Activated T-cell treated with anti-CD3 and anti-CD28 coated beads, Interleukin-2, amount 50 U/mL, for 4 hours (primary cell): Measurements from ENCODE around the gene SERPINA5. TPM values are rescaled to one million over a fixed set of nuclear protein-coding genes. Genes with fewer than 3 reads are reported as not detected.
"Not testable (repeated sequence)": the region's sequence is repeated elsewhere in the genome, so short reads cannot be mapped to it uniquely, and the experiment has no call there.

ENCODE experiments used
- ATAC-seq, 2 donors: fragments of 200-7000 bp; cut with Tn5 transposase; one replicate each; pipeline ENCODE4 v1.10.0; 2021
- DNase-seq: peaks from one replicate; pipeline ENCODE4 v3.0.0-alpha.2; 2020
- H3K27me3 Mint-ChIP-seq: one replicate; pipeline ENCODE4 v1.8.0; 2021; ENCODE audit warnings: low read depth, mixed read lengths
- H3K36me3 Mint-ChIP-seq: one replicate; pipeline ENCODE4 v1.8.0; 2022; ENCODE audit warnings: mixed read lengths; ENCODE audit not compliant: insufficient read depth
- H3K4me1 Mint-ChIP-seq: one replicate; pipeline ENCODE4 v1.8.0; 2021; ENCODE audit warnings: low read depth, mixed read lengths
- H3K4me3 Mint-ChIP-seq: one replicate; pipeline ENCODE4 v1.8.0; 2021; ENCODE audit warnings: mild to moderate bottlenecking, moderate library complexity, mixed read lengths
- H3K9me3 Mint-ChIP-seq: one replicate; pipeline ENCODE4 v1.8.0; 2021; ENCODE audit warnings: mixed read lengths
- total RNA-seq, 3 donors: library from RNA; stranded (reverse); gene quantifications; one replicate each; pipeline ENCODE4 v1.2.1, GENCODE V29; 2021

SERPINA5 gene
- total RNA-seq, 3 donors from 2014 or later, result 0.29 to 0.58 (median 0.38) TPM

GRCh38 chr14:94596361-94596760 lies 15.1 kb downstream of the SERPINA5 start:
- no peaks in the 10 kb centered on the region for H3K9me3 Mint-ChIP-seq
- peaks cover 3% of the 10 kb centered on the region for H3K27me3 Mint-ChIP-seq
- no peak overlapping the region for H3K4me3 Mint-ChIP-seq
- H3K36me3 Mint-ChIP-seq, result no peaks in the 10 kb centered on the region
- no peaks in the 10 kb centered on the region for H3K4me1 Mint-ChIP-seq
- ATAC-seq (no peak), DNase-seq (no peak)

- Mint-ChIP-seq H3K9me3 (no peaks in the 10 kb centered on the region), H3K4me3 (no peak overlapping the region)
- ATAC-seq, result no peak
Measured at GRCh38 chr14:94597788-94598187, 16.6 kb downstream of the SERPINA5 start.

GRCh38 chr14:94598506-94598815 lies 17.2 kb downstream of the SERPINA5 start:
- no peak overlapping the region for H3K4me3 Mint-ChIP-seq
- ATAC-seq (no peak), DNase-seq (no peak)
- no peaks in the 10 kb centered on the region for H3K9me3 Mint-ChIP-seq
- peaks cover 3% of the 10 kb centered on the region for H3K27me3 Mint-ChIP-seq
- H3K4me1 Mint-ChIP-seq, result no peaks in the 10 kb centered on the region
- H3K36me3 Mint-ChIP-seq, result no peaks in the 10 kb centered on the region

More at GRCh38 chr14:94597788-94598187, 16.6 kb downstream of the SERPINA5 start:
- no peaks in the 10 kb centered on the region for H3K36me3 Mint-ChIP-seq
- peaks cover 3% of the 10 kb centered on the region for H3K27me3 Mint-ChIP-seq
- no peaks in the 10 kb centered on the region for H3K4me1 Mint-ChIP-seq
- no peak for DNase-seq

- DNase-seq (no peak), ATAC-seq (no peak)
- Mint-ChIP-seq H3K4me3 (no peak overlapping the region), H3K4me1 (no peaks in the 10 kb centered on the region), H3K36me3 (no peaks in the 10 kb centered on the region), H3K9me3 (no peaks in the 10 kb centered on the region), H3K27me3 (no peaks in the 10 kb centered on the region)
Measured at GRCh38 chr14:94598816-94599655, 17.8 kb downstream of the SERPINA5 start.

GRCh38 chr14:94599656-94600004 lies 18.4 kb downstream of the SERPINA5 start:
- Mint-ChIP-seq H3K36me3 (no peaks in the 10 kb centered on the region), H3K4me1 (no peaks in the 10 kb centered on the region), H3K27me3 (no peaks in the 10 kb centered on the region), H3K9me3 (no peaks in the 10 kb centered on the region), H3K4me3 (no peak overlapping the region)
- ATAC-seq, result no peak
- DNase-seq, result no peak

- Mint-ChIP-seq H3K4me3 (no peak overlapping the region), H3K9me3 (no peaks in the 10 kb centered on the region), H3K36me3 (no peaks in the 10 kb centered on the region), H3K4me1 (no peaks in the 10 kb centered on the region), H3K27me3 (peaks cover 2% of the 10 kb centered on the region)
- no peak for ATAC-seq
- DNase-seq, result no peak
Measured at GRCh38 chr14:94600148-94600545, 18.9 kb downstream of the SERPINA5 start.

- H3K9me3 Mint-ChIP-seq, result no peaks in the 10 kb centered on the region
- ATAC-seq (no peak), DNase-seq (no peak)
- no peaks in the 10 kb centered on the region for H3K36me3 Mint-ChIP-seq
- H3K27me3 Mint-ChIP-seq, result peaks cover 2% of the 10 kb centered on the region
- H3K4me3 Mint-ChIP-seq, result no peak overlapping the region
- H3K4me1 Mint-ChIP-seq, result no peaks in the 10 kb centered on the region
Measured at GRCh38 chr14:94601884-94602391, 20.7 kb downstream of the SERPINA5 start.

- Mint-ChIP-seq H3K9me3 (no peaks in the 10 kb centered on the region), H3K4me3 (no peak overlapping the region), H3K4me1 (no peaks in the 10 kb centered on the region), H3K27me3 (peaks cover 2% of the 10 kb centered on the region), H3K36me3 (no peaks in the 10 kb centered on the region)
- no peak for DNase-seq
- no peak for ATAC-seq
Measured at GRCh38 chr14:94602722-94603121, 21.5 kb downstream of the SERPINA5 start.

GRCh38 chr14:94605361-94605760 lies 24.1 kb downstream of the SERPINA5 start:
- peaks cover 2% of the 10 kb centered on the region for H3K27me3 Mint-ChIP-seq
- no peaks in the 10 kb centered on the region for H3K4me1 Mint-ChIP-seq
- no peaks in the 10 kb centered on the region for H3K9me3 Mint-ChIP-seq
- H3K36me3 Mint-ChIP-seq, result no peaks in the 10 kb centered on the region
- no peak for DNase-seq
- no peak overlapping the region for H3K4me3 Mint-ChIP-seq
- ATAC-seq, result no peak

GRCh38 chr14:94608966-94609365 lies 27.7 kb downstream of the SERPINA5 start:
- H3K4me1 Mint-ChIP-seq, H3K4me3 Mint-ChIP-seq, H3K9me3 Mint-ChIP-seq, H3K27me3 Mint-ChIP-seq, H3K36me3 Mint-ChIP-seq, ATAC-seq, DNase-seq: not testable (repeated sequence)

- H3K36me3 Mint-ChIP-seq, result no peaks in the 10 kb centered on the region
- no peak for ATAC-seq
- H3K4me1 Mint-ChIP-seq, result no peaks in the 10 kb centered on the region
- no peak for DNase-seq
- H3K9me3 Mint-ChIP-seq, result no peaks in the 10 kb centered on the region
- no peak overlapping the region for H3K4me3 Mint-ChIP-seq
- peaks cover 3% of the 10 kb centered on the region for H3K27me3 Mint-ChIP-seq
Measured at GRCh38 chr14:94611179-94611578, 30.0 kb downstream of the SERPINA5 start.

- no peaks in the 10 kb centered on the region for H3K4me1 Mint-ChIP-seq
- no peaks in the 10 kb centered on the region for H3K36me3 Mint-ChIP-seq
- H3K27me3 Mint-ChIP-seq, result peaks cover 3% of the 10 kb centered on the region
- peaks cover 7% of the 10 kb centered on the region for H3K9me3 Mint-ChIP-seq
- H3K4me3 Mint-ChIP-seq, result no peak within 1 kb of the TSS
- ATAC-seq (no peak), DNase-seq (no peak)
Measured at GRCh38 chr14:94612174-94612573, 30.9 kb downstream of the SERPINA5 start, which contains the start of gene SERPINA3. Gene SERPINA3 (plus strand): TSS chr14:94612391. CDS start chr14:94614442, 2,051 bp downstream.

GRCh38 chr14:94612580-94613554 lies 31.6 kb downstream of the SERPINA5 start:
- Mint-ChIP-seq H3K4me3 (no peak overlapping the region), H3K27me3 (peaks cover 3% of the 10 kb centered on the region), H3K36me3 (no peaks in the 10 kb centered on the region), H3K9me3 (peaks cover 14% of the 10 kb centered on the region), H3K4me1 (no peaks in the 10 kb centered on the region)
- ATAC-seq, result no peak
- no peak for DNase-seq

GRCh38 chr14:94613720-94614644 lies 32.8 kb downstream of the SERPINA5 start:
- Mint-ChIP-seq H3K4me1 (no peaks in the 10 kb centered on the region), H3K9me3 (peaks cover 24% of the 10 kb centered on the region), H3K36me3 (no peaks in the 10 kb centered on the region), H3K27me3 (peaks cover 3% of the 10 kb centered on the region), H3K4me3 (no peak overlapping the region)
- DNase-seq (no peak), ATAC-seq (no peak)
